ENCODE results near the gene GLP2R.
A peak's percentile ranks its signal among the peaks of the same experiment; 100 is the strongest.

GLP2R gene

GRCh38 chr17:9904277-9905077 lies 78.8 kb downstream of the GLP2R start:
- Histone ChIP-seq H3K9ac (ENCODE audit: low read length) (no peak overlapping the region), H3K27ac (ENCODE audit: low read length) (no peak overlapping the region), H3K9me3 (replicated peaks; ENCODE audit: insufficient read depth, low read length) (no peaks in the 10 kb centered on the region), H2AFZ (ENCODE audit: low read length) (no peak overlapping the region), H3K9me2 (replicated peaks; ENCODE audit: insufficient read depth, low read length) (no peaks in the 10 kb centered on the region), H3K36me3 (replicated peaks; ENCODE audit: insufficient read depth, low read length) (no peaks in the 10 kb centered on the region), H3K4me3 (ENCODE audit: low read length) (no peak overlapping the region), H3K4me1 (ENCODE audit: low read length) (no peaks in the 10 kb centered on the region), H4K20me1 (ENCODE audit: insufficient read depth, low read length) (no peaks in the 10 kb centered on the region), H3F3A (ENCODE audit: insufficient read depth, low read length) (no peaks in the 10 kb centered on the region), H3K79me2 (ENCODE audit: low read length) (no peaks in the 10 kb centered on the region), H3K4me2 (ENCODE audit: low read depth, low read length) (no peak overlapping the region), H3K27me3 (replicated peaks; ENCODE audit: insufficient read depth, low read length) (peaks cover 17% of the 10 kb centered on the region)
- TF ChIP-seq EZH2phosphoT487 (IDR thresholded peaks at IDR 0.05; ENCODE audit: low read length): no peak
- no peak for TF ChIP-seq EZH2 (optimal IDR thresholded peaks at IDR 0.05; ENCODE audit: low read depth, low read length)
- no peak for TF ChIP-seq CTCF (IDR thresholded peaks at IDR 0.05; ENCODE audit: low read length)
- no peak for DNase-seq

DNA sequence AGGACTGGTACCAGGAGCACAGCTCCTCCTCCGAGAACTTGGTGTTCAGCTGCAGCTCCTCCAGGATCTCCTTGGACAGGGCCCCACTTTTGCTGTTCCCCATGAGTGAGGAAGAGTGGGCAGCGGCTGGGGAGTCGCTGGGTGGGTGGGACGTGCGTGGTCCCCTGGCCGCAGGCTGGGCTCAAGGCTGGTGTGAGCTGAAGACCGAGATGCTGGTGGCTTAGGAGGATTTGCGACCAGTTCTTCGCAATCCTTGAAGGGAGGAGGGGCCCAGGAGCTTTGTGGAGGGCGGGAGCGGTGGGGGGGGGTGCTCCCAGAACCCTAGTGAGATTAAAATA lies 79.3 kb downstream of the GLP2R start, which contains the start of gene RCVRN:
Gene RCVRN, minus strand, starts transcription at position 194 of the 338 bp plus-strand sequence. Its CDS starts 91 bp downstream, at position 103.
- Histone ChIP-seq H3K27ac (ENCODE audit: low read length) (no peak within 1 kb of the TSS), H3K36me3 (replicated peaks; ENCODE audit: insufficient read depth, low read length) (no peaks in the 10 kb centered on the region), H3K27me3 (replicated peaks; ENCODE audit: insufficient read depth, low read length) (peaks cover 17% of the 10 kb centered on the region), H4K20me1 (ENCODE audit: insufficient read depth, low read length) (no peaks in the 10 kb centered on the region), H3K9ac (ENCODE audit: low read length) (no peak within 1 kb of the TSS), H3K9me2 (replicated peaks; ENCODE audit: insufficient read depth, low read length) (no peaks in the 10 kb centered on the region), H2AFZ (ENCODE audit: low read length) (no peak within 1 kb of the TSS), H3K9me3 (replicated peaks; ENCODE audit: insufficient read depth, low read length) (no peaks in the 10 kb centered on the region), H3K4me1 (ENCODE audit: low read length) (no peaks in the 10 kb centered on the region), H3K79me2 (ENCODE audit: low read length) (no peaks in the 10 kb centered on the region), H3K4me2 (ENCODE audit: low read depth, low read length) (no peak within 1 kb of the TSS), H3K4me3 (ENCODE audit: low read length) (no peak within 1 kb of the TSS), H3F3A (ENCODE audit: insufficient read depth, low read length) (no peaks in the 10 kb centered on the region)
- DNase-seq: no peak
- no peak for TF ChIP-seq EZH2phosphoT487 (IDR thresholded peaks at IDR 0.05; ENCODE audit: low read length)
- TF ChIP-seq EZH2 (optimal IDR thresholded peaks at IDR 0.05; ENCODE audit: low read depth, low read length): no peak
- TF ChIP-seq CTCF (IDR thresholded peaks at IDR 0.05; ENCODE audit: low read length): no peak

DNA sequence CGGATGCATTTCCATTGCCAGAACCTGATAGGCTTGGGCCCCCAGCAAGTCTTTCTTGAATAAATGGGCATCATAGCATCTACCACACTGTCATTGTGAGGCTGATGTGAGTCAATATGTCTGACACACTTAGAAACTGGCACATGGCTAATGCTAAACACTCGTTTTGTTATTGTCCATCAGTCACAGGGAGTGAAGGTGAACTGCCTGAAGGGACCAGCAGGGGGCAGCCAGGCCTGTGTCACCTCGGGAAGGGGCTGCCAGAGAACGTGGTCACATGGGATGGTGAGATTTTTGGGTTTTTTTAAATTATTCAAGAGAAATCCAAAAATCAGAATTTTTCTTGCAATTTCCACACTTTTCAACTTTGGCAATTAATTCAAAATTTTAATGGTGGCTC lies 80.2 kb downstream of the GLP2R start:
- H3K9ac ChIP-seq (ENCODE audit: low read length): no peak overlapping the region
- no peaks in the 10 kb centered on the region for H3K9me3 ChIP-seq (replicated peaks; ENCODE audit: insufficient read depth, low read length)
- H3K4me1 ChIP-seq (ENCODE audit: low read length): no peaks in the 10 kb centered on the region
- H4K20me1 ChIP-seq (ENCODE audit: insufficient read depth, low read length): no peaks in the 10 kb centered on the region
- H3K4me2 ChIP-seq (ENCODE audit: low read depth, low read length): no peak overlapping the region
- no peaks in the 10 kb centered on the region for H3K9me2 ChIP-seq (replicated peaks; ENCODE audit: insufficient read depth, low read length)
- H3K27me3 ChIP-seq (replicated peaks; ENCODE audit: insufficient read depth, low read length): peaks cover 21% of the 10 kb centered on the region
- no peak overlapping the region for H2AFZ ChIP-seq (ENCODE audit: low read length)
- H3K79me2 ChIP-seq (ENCODE audit: low read length): no peaks in the 10 kb centered on the region
- TF ChIP-seq EZH2phosphoT487 (IDR thresholded peaks at IDR 0.05; ENCODE audit: low read length) (no peak), CTCF (IDR thresholded peaks at IDR 0.05; ENCODE audit: low read length) (peak; percentile 28; the same call in 1 of the 2 replicates), EZH2 (optimal IDR thresholded peaks at IDR 0.05; ENCODE audit: low read depth, low read length) (no peak)
- no peak overlapping the region for H3K4me3 ChIP-seq (ENCODE audit: low read length)
- no peak for DNase-seq
- H3F3A ChIP-seq (ENCODE audit: insufficient read depth, low read length): no peaks in the 10 kb centered on the region
- no peaks in the 10 kb centered on the region for H3K36me3 ChIP-seq (replicated peaks; ENCODE audit: insufficient read depth, low read length)
- no peak overlapping the region for H3K27ac ChIP-seq (ENCODE audit: low read length)
